ENCODE measurements around the gene BCL3.

- no peak for TF ChIP-seq SIN3A (IDR thresholded peaks at IDR 0.05; ENCODE audit: borderline replicate concordance, low read depth, low read length)
- TF ChIP-seq MEF2A (IDR thresholded peaks at IDR 0.05; ENCODE audit: borderline replicate concordance, low read depth) = no peak
- no peak for TF ChIP-seq CTCF (IDR thresholded peaks at IDR 0.05)
- no peak for TF ChIP-seq REST (IDR thresholded peaks at IDR 0.05; ENCODE audit: low read depth, low read length)
- TF ChIP-seq SMC3 (IDR thresholded peaks at IDR 0.05; ENCODE audit: low read depth, low read length) = no peak
- TF ChIP-seq RAD21 (IDR thresholded peaks at IDR 0.05; ENCODE audit: low read length) = no peak
- no peak for TF ChIP-seq EZH2phosphoT487 (IDR thresholded peaks at IDR 0.05; ENCODE audit: borderline replicate concordance, low read depth)
- no peak for TF ChIP-seq USF2 (IDR thresholded peaks at IDR 0.05; ENCODE audit: borderline replicate concordance, low read depth, low read length)
- no peak for TF ChIP-seq JUND (IDR thresholded peaks at IDR 0.05)
Measured at GRCh38 chr19:44767295-44768180, 19.0 kb downstream of the BCL3 start.

All from SK-N-SH (cell line).